ENCODE results near the gene GNPNAT1.
"Not testable (repeated sequence)": the region's sequence is repeated elsewhere in the genome, so short reads cannot be mapped to it uniquely, and the experiment has no call there.

Gene GNPNAT1

DNA sequence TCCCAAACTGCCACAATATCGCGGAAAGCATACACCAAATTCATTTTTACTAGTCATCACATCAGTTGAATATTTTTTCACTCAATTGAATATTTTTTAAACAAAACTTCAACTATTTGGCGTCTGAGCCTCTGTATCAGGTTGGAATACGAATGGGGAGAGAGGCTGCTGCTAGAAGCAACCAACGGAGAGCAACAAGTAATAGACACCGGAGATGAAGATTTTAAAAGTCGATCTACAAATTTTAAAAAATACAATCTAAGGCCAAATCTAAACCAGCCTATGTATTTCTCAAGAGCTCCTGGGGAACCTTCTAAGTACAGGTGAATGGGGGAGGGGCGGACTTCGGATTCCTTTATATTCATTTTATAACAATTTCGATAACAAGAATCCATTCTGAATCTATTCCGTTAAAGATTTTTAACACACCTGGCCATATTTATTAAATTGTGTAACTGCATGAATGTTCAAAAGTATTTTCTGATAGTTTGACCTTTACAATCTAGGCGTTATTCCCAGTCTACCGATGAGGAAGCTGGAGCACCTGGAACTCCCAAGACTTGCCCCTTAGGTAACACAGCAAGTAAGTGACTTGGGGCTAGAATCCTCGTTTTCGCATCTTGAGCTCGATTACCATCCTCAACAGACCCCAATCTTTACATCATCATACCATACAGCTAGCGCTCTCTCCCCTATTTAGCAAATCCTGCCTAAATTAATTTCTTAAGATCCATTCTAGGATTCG is 1.2 kb downstream of the GNPNAT1 start:
- no peak for DNase-seq (ENCODE audit: low read depth in 2 of 2)

GRCh38 chr14:52789118-52789517 is 2.3 kb downstream of the GNPNAT1 start:
- no peak for DNase-seq (ENCODE audit: low read depth in 2 of 2)

GRCh38 chr14:52786887-52787286 is 4.5 kb downstream of the GNPNAT1 start:
- no peak for DNase-seq (ENCODE audit: low read depth in 2 of 2)

DNA sequence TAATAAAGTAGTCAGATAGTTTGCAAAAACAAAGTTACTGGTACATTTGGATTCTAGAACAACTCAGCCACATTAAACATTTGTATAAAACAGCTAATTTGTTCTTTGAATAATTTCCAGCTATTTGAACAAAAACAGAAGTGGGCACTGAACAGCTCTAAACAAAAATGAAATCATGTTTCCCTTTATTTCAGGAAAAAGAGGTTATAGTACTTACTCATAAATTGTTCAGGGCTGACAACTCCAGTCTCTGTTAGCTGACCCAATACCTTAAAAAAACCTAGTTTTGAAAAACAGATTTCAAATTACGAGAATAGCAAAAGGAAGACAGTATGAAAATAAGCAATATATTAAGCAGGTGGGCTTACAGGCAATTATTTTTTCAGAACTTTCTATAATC is 8.2 kb downstream of the GNPNAT1 start:
- no peak for DNase-seq (ENCODE audit: low read depth in 2 of 2)

- no peak for DNase-seq (ENCODE audit: low read depth in 2 of 2)
These were observed 9.8 kb downstream of the GNPNAT1 start for GRCh38 chr14:52781629-52782028.

- DNase-seq (ENCODE audit: low read depth in 2 of 2) = no peak
These were observed 10.5 kb downstream of the GNPNAT1 start for GRCh38 chr14:52780893-52781292.

- no peak for DNase-seq (ENCODE audit: low read depth in 2 of 2)
These were observed 12.7 kb downstream of the GNPNAT1 start for GRCh38 chr14:52778702-52779101.

DNA sequence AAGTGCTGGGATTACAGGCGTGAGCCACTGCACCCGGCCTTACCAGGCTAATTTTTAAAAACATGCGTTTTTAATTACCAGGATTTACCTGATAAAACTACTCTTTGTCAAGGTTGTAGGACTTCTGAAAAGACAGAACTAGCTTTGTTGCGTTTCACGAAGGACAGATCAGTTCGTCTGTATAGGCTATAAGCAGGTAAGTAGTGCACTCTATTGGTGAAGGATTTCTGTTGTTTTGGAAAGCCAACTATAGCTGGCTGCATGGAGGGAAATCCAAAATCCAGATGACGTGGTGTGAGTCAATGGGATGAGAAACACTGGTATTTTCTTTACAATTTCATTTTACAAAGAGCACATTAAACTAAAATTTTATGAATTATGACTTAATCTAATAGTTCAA is 14.6 kb downstream of the GNPNAT1 start:
- DNase-seq (ENCODE audit: low read depth in 2 of 2) = no peak

- DNase-seq (ENCODE audit: low read depth in 2 of 2) = no peak
These were observed 21.5 kb downstream of the GNPNAT1 start for GRCh38 chr14:52769887-52770286.

DNA sequence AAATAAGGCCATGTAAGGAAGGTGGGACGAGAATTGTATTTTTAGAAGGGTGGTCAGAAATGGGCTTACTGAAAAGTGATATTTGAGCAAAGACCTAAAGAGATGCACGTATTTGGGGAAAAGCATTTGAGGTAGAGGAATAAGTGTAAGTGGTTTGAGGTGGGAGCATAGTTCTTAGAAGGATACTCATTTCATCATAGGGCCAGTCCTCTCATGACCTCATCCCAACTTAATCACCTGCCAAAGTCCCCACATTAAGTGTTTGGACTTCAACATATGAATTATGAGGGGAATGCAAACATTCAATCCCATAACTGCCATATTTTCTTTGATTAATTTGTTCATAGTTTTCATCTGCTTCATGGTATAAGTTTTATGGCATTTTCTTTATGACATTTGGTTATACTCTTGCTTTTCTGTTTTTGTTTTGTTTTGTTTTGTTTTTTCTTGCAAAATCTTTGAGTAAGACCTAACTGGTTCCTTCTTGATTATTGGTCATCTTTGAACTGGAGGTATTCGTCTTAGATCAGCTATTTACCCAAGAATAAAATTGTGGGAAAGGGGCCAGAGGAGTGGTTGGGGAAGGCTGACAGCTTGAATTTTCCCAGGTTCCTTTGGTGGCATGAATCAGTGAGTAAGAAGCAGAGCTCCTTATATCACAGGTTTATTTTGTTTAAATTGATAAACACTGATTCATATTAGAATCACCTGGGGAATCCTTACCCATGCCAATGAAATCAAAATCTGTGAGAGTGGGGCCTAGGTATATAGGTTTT is 24.2 kb downstream of the GNPNAT1 start:
- DNase-seq (ENCODE audit: low read depth in 2 of 2) = no peak

- not testable (repeated sequence) for DNase-seq (ENCODE audit: low read depth in 2 of 2)
These were observed 28.5 kb downstream of the GNPNAT1 start for GRCh38 chr14:52762923-52763322.

GRCh38 chr14:52759145-52759544 is 32.3 kb downstream of the GNPNAT1 start:
- DNase-seq (ENCODE audit: low read depth in 2 of 2) = no peak

DNA sequence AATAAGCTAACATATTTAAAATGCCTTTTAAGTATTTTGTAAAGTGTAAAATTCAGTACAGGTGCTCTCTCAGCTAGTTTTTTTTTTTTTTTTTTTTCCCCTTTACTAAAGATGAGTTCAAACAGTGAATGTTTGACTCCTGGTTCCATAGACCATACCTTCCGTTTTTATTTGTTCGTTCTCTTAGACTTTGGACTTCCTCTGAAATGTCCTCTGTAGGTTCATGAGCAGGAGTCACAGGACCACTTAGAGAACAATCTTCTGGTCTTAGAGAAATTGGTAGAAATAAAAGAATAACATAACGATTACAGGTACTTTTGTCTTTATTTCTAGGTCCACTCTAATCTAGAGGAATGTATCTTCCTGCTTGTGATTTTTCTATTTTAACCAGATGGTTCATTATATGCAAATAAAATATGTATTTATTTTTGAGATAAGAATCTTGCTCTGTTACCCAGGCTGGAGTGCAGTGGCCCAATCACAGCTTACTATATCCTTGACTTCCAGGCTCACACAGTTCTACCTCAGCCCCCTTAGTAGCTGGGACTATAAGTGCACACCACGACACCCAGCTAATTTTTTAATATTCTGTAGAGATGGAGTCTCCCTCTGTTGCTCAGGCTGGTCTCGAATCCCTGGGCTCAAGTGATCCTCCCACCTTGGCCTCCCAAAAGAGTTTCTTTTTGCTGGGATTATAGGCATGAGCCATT is 35.6 kb downstream of the GNPNAT1 start:
- DNase-seq (ENCODE audit: low read depth in 2 of 2) = no peak

DNA sequence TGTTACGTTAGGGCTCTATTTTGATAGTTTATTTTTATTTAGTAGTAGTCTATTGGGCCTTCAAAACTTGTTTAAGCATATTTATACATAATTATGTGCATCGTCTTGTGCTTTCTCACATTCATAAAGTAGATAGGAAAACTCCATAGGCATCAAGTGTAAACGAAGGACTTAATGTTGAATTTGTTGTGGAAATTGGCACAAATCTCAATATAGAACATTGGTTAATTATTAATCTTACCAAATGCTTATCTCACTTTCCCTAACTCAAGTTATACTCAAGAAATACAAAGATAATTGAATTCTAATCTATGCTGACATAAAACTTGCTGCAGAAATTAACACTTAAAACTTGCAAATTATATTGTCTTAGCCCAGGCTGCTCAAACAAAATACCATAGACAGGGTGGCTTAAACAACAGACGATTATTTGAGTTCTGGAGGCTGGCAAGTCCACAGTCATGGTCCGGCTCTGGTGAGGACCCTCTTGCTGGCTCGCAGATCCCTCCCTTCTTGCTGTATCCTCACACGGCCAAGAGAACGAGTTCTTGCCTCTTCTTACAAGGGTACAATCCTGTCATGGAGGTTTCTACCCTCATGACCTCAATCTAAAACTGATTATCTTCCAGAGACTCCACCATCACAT is 42.6 kb downstream of the GNPNAT1 start:
- no peak for DNase-seq (ENCODE audit: low read depth in 2 of 2)

- DNase-seq (ENCODE audit: low read depth in 2 of 2) = no peak
These were observed 49.5 kb downstream of the GNPNAT1 start for GRCh38 chr14:52741865-52742264.

- DNase-seq (ENCODE audit: low read depth in 2 of 2) = no peak
These were observed 50.7 kb downstream of the GNPNAT1 start for GRCh38 chr14:52740751-52741150.

- DNase-seq (ENCODE audit: low read depth in 2 of 2) = no peak
These were observed 53.0 kb downstream of the GNPNAT1 start for GRCh38 chr14:52738409-52738808.

DNA sequence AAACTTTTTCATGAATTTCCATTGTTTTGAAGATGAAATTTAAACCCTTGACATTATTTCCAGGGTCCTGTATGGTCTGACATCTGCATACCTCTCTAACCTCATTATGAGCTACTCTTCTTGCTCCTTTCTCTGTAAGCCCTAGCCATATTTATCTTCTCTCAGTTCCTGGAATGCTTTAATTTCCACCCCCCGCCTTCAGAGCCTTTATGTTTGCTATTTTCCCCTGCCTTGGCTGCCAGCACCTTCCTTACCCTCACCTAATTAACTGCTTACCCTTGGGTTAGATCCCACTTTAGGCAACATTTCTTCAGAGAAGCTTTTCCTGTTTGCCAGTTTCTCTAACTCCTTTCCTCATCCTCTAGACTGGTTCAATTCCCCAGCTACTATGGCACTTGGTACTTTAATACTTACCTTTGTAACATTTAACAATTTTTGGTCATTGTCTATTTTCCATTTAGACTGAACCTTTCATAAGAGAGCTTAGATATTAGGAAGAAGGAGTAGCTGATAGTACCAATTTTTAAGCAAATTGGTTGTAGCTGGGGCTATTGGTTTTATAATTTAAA is 55.4 kb downstream of the GNPNAT1 start:
- no peak for DNase-seq (ENCODE audit: low read depth in 2 of 2)

DNA sequence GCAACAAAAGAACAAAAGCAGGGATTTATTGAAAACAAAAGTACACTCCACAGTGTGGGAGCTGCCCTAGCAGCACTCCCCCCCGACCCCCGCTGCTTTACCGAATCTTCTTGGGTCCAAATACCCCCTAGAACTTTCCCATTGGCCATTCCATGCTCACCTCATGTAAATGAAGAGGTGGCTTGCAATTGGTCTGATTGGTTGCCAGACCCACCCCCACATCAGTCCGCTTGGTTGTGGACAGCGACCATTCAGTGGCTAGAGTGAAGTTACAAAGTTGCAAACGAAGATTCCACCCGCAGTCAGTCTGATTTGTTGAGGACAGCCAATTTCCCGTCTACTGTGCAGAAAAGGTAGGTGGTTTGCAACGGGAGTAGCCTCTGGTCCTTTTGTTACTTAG is 57.6 kb downstream of the GNPNAT1 start:
- DNase-seq (ENCODE audit: low read depth in 2 of 2) = no peak

DNA sequence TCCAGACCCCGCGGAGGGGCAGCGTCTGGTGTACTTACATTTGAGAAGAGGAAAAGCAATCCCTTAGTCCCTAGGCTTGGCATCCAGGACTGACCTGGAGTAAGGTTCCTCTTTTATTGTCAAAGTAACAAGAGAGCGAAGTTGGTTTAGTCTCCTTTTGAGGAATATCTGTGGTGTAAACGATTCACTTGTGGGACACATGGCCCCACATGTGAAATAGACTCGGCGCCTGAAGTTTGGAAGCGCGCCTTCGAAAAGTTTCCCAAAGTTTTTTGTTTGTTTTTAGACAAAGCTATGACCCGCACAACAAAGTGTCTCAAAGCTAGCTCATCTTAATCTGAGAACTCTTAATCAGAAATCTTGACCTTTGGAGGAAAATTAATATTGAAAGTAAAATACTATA is 60.7 kb downstream of the GNPNAT1 start:
- no peak for DNase-seq (ENCODE audit: low read depth in 2 of 2)

- peak; percentile 98 to 99 for DNase-seq (ENCODE audit: low read depth in 2 of 2)
These were observed 61.3 kb downstream of the GNPNAT1 start, which contains the start of gene STYX for GRCh38 chr14:52729925-52730708. STYX (plus strand) TSS chr14:52730166; CDS start chr14:52730475, 309 bp downstream.

Data from stimulated activated CD4-positive, alpha-beta T cell treated with anti-CD3 and anti-CD28 coated beads, Interleukin-1b, Interleukin-23, amount 100 ng/mL, for 4 hours (primary cell).